HepG2 (cell line): ENCODE results near the gene PUS1. TPM values are rescaled to one million over a fixed set of nuclear protein-coding genes. Genes with fewer than 3 reads are reported as not detected.

Experiments
- ARID4A ChIP-seq: sonication (generic); formaldehyde crosslinking; IDR thresholded peaks from 2 replicates; pipeline ENCODE4 v1.5.0; 2020; ENCODE audit warnings: mild to moderate bottlenecking, missing genetic modification reagents, borderline replicate concordance
- ATF4 ChIP-seq, 2 experiments: fragments of 450-650 bp in 1 of 2; sonication (generic) in 1 of 2; formaldehyde crosslinking; IDR thresholded peaks; 2 replicates each; pipeline versions ENCODE4 v1.5.0 to v1.8.0; 2020 to 2022; ENCODE audit warnings: mild to moderate bottlenecking in 1 of 2, missing genetic modification reagents in 1 of 2
- CHD2 ChIP-seq: IDR thresholded peaks from 2 replicates; pipeline ENCODE4 v1.6.1; 2011; ENCODE audit warnings: low read depth, low read length, improper control_type of control experiment
- HES4 ChIP-seq: sonication (generic); formaldehyde crosslinking; IDR thresholded peaks from 2 replicates; pipeline ENCODE4 v1.9.0; 2021; ENCODE audit warnings: mild to moderate bottlenecking, missing genetic modification reagents, borderline replicate concordance
- HIC2 ChIP-seq: sonication (generic); formaldehyde crosslinking; IDR thresholded peaks from 2 replicates; pipeline ENCODE4 v1.9.0; 2022; ENCODE audit warnings: low read depth, missing genetic modification reagents
- HMGXB4 ChIP-seq, 2 experiments: sonication (generic) in 1 of 2; formaldehyde crosslinking in 1 of 2; IDR thresholded peaks; 2 replicates each; pipeline versions ENCODE4 v1.4.0 to v1.6.1; 2018 to 2020; ENCODE audit warnings: missing genetic modification reagents in 2 of 2, borderline replicate concordance in 1 of 2, low read depth in 1 of 2, mild to moderate bottlenecking in 1 of 2, missing biosample characterization in 1 of 2
- IRF2 ChIP-seq: IDR thresholded peaks from 2 replicates; pipeline ENCODE4 v1.6.1; 2018; ENCODE audit warnings: missing genetic modification reagents, missing compliant biosample characterization
- KDM5B ChIP-seq: sonication (generic); formaldehyde crosslinking; IDR thresholded peaks from 2 replicates; pipeline ENCODE4 v1.4.0; 2020; ENCODE audit warnings: missing genetic modification reagents, mild to moderate bottlenecking, borderline replicate concordance
- KLF6 ChIP-seq: IDR thresholded peaks from 2 replicates; pipeline ENCODE4 v1.8.0; 2016; ENCODE audit warnings: missing biosample characterization, missing genetic modification reagents
- NAIF1 ChIP-seq: sonication (generic); formaldehyde crosslinking; IDR thresholded peaks from 2 replicates; pipeline ENCODE4 v1.5.0; 2020; ENCODE audit warnings: mild to moderate bottlenecking, missing genetic modification reagents, borderline replicate concordance
- NCOA2 ChIP-seq: sonication (generic); formaldehyde crosslinking; IDR thresholded peaks from 2 replicates; pipeline ENCODE4 v1.8.0; 2022; ENCODE audit warnings: inconsistent platforms
- TBL1XR1 ChIP-seq: fragments of 150-350 bp; IDR thresholded peaks from 2 replicates; pipeline ENCODE4 v1.6.1; 2014; ENCODE audit warnings: borderline replicate concordance, low read length; ENCODE audit not compliant: partially characterized antibody
- TBP ChIP-seq: sonication (generic); formaldehyde crosslinking; IDR thresholded peaks from 2 replicates; pipeline ENCODE4 v1.5.0; 2020; ENCODE audit warnings: missing genetic modification reagents
- TBX3 ChIP-seq: fragments of 450-650 bp; IDR thresholded peaks from 2 replicates; pipeline ENCODE4 v1.6.1; 2017; ENCODE audit warnings: antibody characterized with exemption, mild to moderate bottlenecking, inconsistent platforms, borderline replicate concordance
- TCF7 ChIP-seq: sonication (generic); IDR thresholded peaks from 2 replicates; pipeline ENCODE4 v1.6.1; 2016; ENCODE audit warnings: antibody characterized with exemption, low read depth
- ZKSCAN5 ChIP-seq: sonication (generic); formaldehyde crosslinking; IDR thresholded peaks from 2 replicates; pipeline ENCODE4 v1.5.1; 2020; ENCODE audit warnings: mild to moderate bottlenecking, missing genetic modification reagents
- ZNF33A ChIP-seq: sonication (generic); formaldehyde crosslinking; IDR thresholded peaks from 2 replicates; pipeline ENCODE4 v1.5.1; 2020; ENCODE audit warnings: missing genetic modification reagents, mild to moderate bottlenecking, moderate library complexity, borderline replicate concordance
- ZNF816 ChIP-seq: sonication (generic); formaldehyde crosslinking; IDR thresholded peaks from 2 replicates; pipeline ENCODE4 v1.8.0; 2022; ENCODE audit warnings: missing genetic modification reagents, mild to moderate bottlenecking, borderline replicate concordance
- ZSCAN9 ChIP-seq: IDR thresholded peaks from 2 replicates; pipeline ENCODE4 v1.6.1; 2016; ENCODE audit warnings: borderline replicate concordance
- polyA plus RNA-seq, 8 experiments: library from polyadenylated mRNA; depleted of rRNA in 3 of 8; stranded (reverse) in 7 of 8; unstranded in 1 of 8; fragments of >200 nt; fragmentation: Illumina TruSeq in 4 of 8; extraction: Trizol in 4 of 8; gene quantifications; 2 replicates each; pipeline versions ENCODE4 v1.2.1 to v1.2.3, GENCODE V29; 2011 to 2016; ENCODE audit warnings: low read depth in 4 of 8, missing spikeins in 1 of 8, mixed read lengths in 1 of 8; ENCODE audit not compliant: insufficient read depth in 1 of 8
- total RNA-seq, 5 experiments: library from RNA; depleted of rRNA; stranded (reverse); fragments of >200 nt; fragmentation: Illumina TruSeq; extraction: Trizol; gene quantifications; 2 replicates each; pipeline ENCODE4 v1.2.3, GENCODE V29; 2016; ENCODE audit warnings: low read depth in 1 of 5

PUS1 gene
- total and polyA plus RNA-seq, 2 of the 13 experiments (the other 11 are each of a cell fraction or from before 2014, with no cell fraction given): 19.2 to 24.7 TPM

- TF ChIP-seq HMGXB4 (CRISPR knock-in tag; IDR thresholded peaks at IDR 0.05; ENCODE audit: borderline replicate concordance in 1 of 2, low read depth in 1 of 2): peak in 1 of 2 experiments; percentile 75; a peak in 2 of 4 replicates
- TF ChIP-seq HIC2: peak; percentile 36; the same call in 1 of the 2 replicates
- TF ChIP-seq ARID4A (CRISPR knock-in tag): peak; percentile 98
- 0 out of 2 replicates have a peak, but pooled peaks have one; percentile 75 for TF ChIP-seq ZNF816
- TF ChIP-seq TBL1XR1: no peak
- no peak for TF ChIP-seq TBP (CRISPR knock-in tag)
- peak; percentile 61 for TF ChIP-seq KLF6 (CRISPR knock-in tag)
- peak; percentile 77; the same call in 1 of the 2 replicates for TF ChIP-seq HES4
- TF ChIP-seq ZNF33A: peak; percentile 38; the same call in 1 of the 2 replicates
- no peak for TF ChIP-seq NAIF1 (CRISPR knock-in tag)
- TF ChIP-seq ZSCAN9: peak; percentile 44; the same call in 1 of the 2 replicates
- peak; percentile 10; the same call in 1 of the 2 replicates for TF ChIP-seq IRF2 (CRISPR knock-in tag)
- TF ChIP-seq ZKSCAN5: no peak
- no peak; the same call in 1 of the 2 replicates for TF ChIP-seq CHD2
- TF ChIP-seq TBX3: no peak
- TF ChIP-seq ATF4 (CRISPR knock-in tag; IDR thresholded peaks at IDR 0.05): peak in 1 of 2 experiments; percentile 82; a peak in 2 of 4 replicates
- TF ChIP-seq NCOA2 (CRISPR knock-in tag): peak; percentile 16; the same call in 1 of the 2 replicates
- no peak for TF ChIP-seq TCF7
- TF ChIP-seq KDM5B (CRISPR knock-in tag): peak; percentile 74; the same call in 1 of the 2 replicates
These were observed 32.8 kb upstream of the PUS1 start (continued) for GRCh38 chr12:131896080-131896810.
